ENCODE measurements around the gene PTRH2.
"Not testable (repeated sequence)": the region's sequence is repeated elsewhere in the genome, so short reads cannot be mapped to it uniquely, and the experiment has no call there.

Gene PTRH2

GRCh38 chr17:59707149-59707970 lies at the start of gene PTRH2, which contains the start of gene VMP1:
PTRH2 (minus strand) TSS chr17:59707430; CDS start chr17:59697978, 9,452 bp downstream.
VMP1 (plus strand) TSS chr17:59707654; CDS start chr17:59731447, 23,793 bp downstream.
- H3K9me3 ChIP-seq (replicated peaks; ENCODE audit: insufficient read depth, low read length) = no peaks in the 10 kb centered on the region
- peak; percentile 99 for DNase-seq
- H3K4me3 ChIP-seq (ENCODE audit: low read length) = peak within 1 kb of the TSS; percentile 87
- no peaks in the 10 kb centered on the region for H3K27me3 ChIP-seq (replicated peaks; ENCODE audit: insufficient read depth, low read length)
- H4K20me1 ChIP-seq (ENCODE audit: insufficient read depth, low read length) = peaks cover 2% of the 10 kb centered on the region; the same call in 1 of the 2 replicates
- H3K9ac ChIP-seq (ENCODE audit: low read length) = peak within 1 kb of the TSS; percentile 89
- no peaks in the 10 kb centered on the region for H3K9me2 ChIP-seq (replicated peaks; ENCODE audit: insufficient read depth, low read length)
- peak within 1 kb of the TSS; percentile 83 for H2AFZ ChIP-seq (ENCODE audit: low read length)
- peaks cover 10% of the 10 kb centered on the region; the same call in 1 of the 2 replicates for H3K4me1 ChIP-seq (ENCODE audit: low read length)
- 0 out of 2 replicates have a peak, but pooled peaks cover 3% of the 10 kb centered on the region for H3K36me3 ChIP-seq (replicated peaks; ENCODE audit: insufficient read depth, low read length)
- no peak for TF ChIP-seq EZH2 (optimal IDR thresholded peaks at IDR 0.05; ENCODE audit: low read depth, low read length)
- no peak for TF ChIP-seq EZH2phosphoT487 (IDR thresholded peaks at IDR 0.05; ENCODE audit: low read length)
- TF ChIP-seq CTCF (IDR thresholded peaks at IDR 0.05; ENCODE audit: low read length) = no peak
- peaks cover 97% of the 10 kb centered on the region for H3K79me2 ChIP-seq (ENCODE audit: low read length)
- H3K4me2 ChIP-seq (ENCODE audit: low read depth, low read length) = peak within 1 kb of the TSS; percentile 83
- peak within 1 kb of the TSS; percentile 81 for H3K27ac ChIP-seq (ENCODE audit: low read length)
- H3F3A ChIP-seq (ENCODE audit: insufficient read depth, low read length) = peaks cover 13% of the 10 kb centered on the region; the same call in 1 of the 2 replicates

DNA sequence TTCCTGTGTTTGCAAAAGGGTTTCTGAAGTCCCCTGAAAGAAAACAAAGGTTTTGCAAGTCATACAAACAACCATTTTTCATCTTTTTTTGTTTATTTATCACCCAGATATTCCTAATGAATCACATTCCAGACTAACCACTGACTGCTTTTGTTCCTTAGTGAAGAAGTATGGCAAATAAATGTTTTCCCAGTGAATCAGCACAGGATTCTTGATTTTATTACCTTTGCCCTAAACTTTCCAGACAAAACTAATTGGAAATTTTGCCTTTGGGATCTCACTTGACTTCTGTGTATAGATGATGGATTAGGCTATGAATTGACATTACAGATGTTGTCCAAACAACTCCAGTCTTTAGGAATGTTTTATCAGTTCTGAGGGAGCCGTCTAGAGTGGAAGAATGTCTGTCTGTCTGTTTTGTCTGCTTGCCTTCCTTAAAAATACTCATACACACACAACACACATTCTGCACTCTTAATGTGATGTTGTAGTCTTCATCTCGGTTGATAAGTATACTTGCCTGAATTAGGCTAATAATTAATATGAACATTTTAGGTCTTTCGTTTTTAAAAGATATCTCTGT lies 49.1 kb upstream of the PTRH2 start:
- no peak overlapping the region for H3K4me3 ChIP-seq (ENCODE audit: low read length)
- H3K36me3 ChIP-seq (replicated peaks; ENCODE audit: insufficient read depth, low read length) = no peaks in the 10 kb centered on the region
- H4K20me1 ChIP-seq (ENCODE audit: insufficient read depth, low read length) = no peaks in the 10 kb centered on the region
- no peak for DNase-seq
- H3K79me2 ChIP-seq (ENCODE audit: low read length) = 0 out of 2 replicates have a peak, but pooled peaks cover 3% of the 10 kb centered on the region
- H3K27ac ChIP-seq (ENCODE audit: low read length) = no peak overlapping the region
- H3K4me1 ChIP-seq (ENCODE audit: low read length) = no peaks in the 10 kb centered on the region
- H3K27me3 ChIP-seq (replicated peaks; ENCODE audit: insufficient read depth, low read length) = no peaks in the 10 kb centered on the region
- H2AFZ ChIP-seq (ENCODE audit: low read length) = no peak overlapping the region
- no peak overlapping the region for H3K4me2 ChIP-seq (ENCODE audit: low read depth, low read length)
- no peaks in the 10 kb centered on the region for H3K9me2 ChIP-seq (replicated peaks; ENCODE audit: insufficient read depth, low read length)
- TF ChIP-seq EZH2 (optimal IDR thresholded peaks at IDR 0.05; ENCODE audit: low read depth, low read length) = no peak
- no peak for TF ChIP-seq CTCF (IDR thresholded peaks at IDR 0.05; ENCODE audit: low read length)
- TF ChIP-seq EZH2phosphoT487 (IDR thresholded peaks at IDR 0.05; ENCODE audit: low read length) = no peak
- no peak overlapping the region for H3K9ac ChIP-seq (ENCODE audit: low read length)
- peaks cover 3% of the 10 kb centered on the region; the same call in 1 of the 2 replicates for H3F3A ChIP-seq (ENCODE audit: insufficient read depth, low read length)
- no peaks in the 10 kb centered on the region for H3K9me3 ChIP-seq (replicated peaks; ENCODE audit: insufficient read depth, low read length)

- not testable (repeated sequence) for H3K9me2 ChIP-seq (replicated peaks; ENCODE audit: insufficient read depth, low read length); H3F3A ChIP-seq (ENCODE audit: insufficient read depth, low read length); H3K79me2 ChIP-seq (ENCODE audit: low read length); H3K36me3 ChIP-seq (replicated peaks; ENCODE audit: insufficient read depth, low read length); H3K4me1 ChIP-seq (ENCODE audit: low read length); H3K27me3 ChIP-seq (replicated peaks; ENCODE audit: insufficient read depth, low read length); H2AFZ ChIP-seq (ENCODE audit: low read length); H3K4me2 ChIP-seq (ENCODE audit: low read depth, low read length); H4K20me1 ChIP-seq (ENCODE audit: insufficient read depth, low read length); H3K4me3 ChIP-seq (ENCODE audit: low read length); DNase-seq; H3K27ac ChIP-seq (ENCODE audit: low read length); H3K9ac ChIP-seq (ENCODE audit: low read length); H3K9me3 ChIP-seq (replicated peaks; ENCODE audit: insufficient read depth, low read length)
These were observed 47.8 kb upstream of the PTRH2 start for GRCh38 chr17:59755069-59755468.
